NCI-H510A treated with DMSO at 0.1 percent for 48 hours (cell line): ENCODE measurements around the gene LEF1.
A peak's percentile ranks its signal among the peaks of the same experiment; 100 is the strongest.
"Not testable (repeated sequence)": the region's sequence is repeated elsewhere in the genome, so short reads cannot be mapped to it uniquely, and the experiment has no call there.

Source experiments
- DNase-seq: peaks from one replicate; lab custom pipeline; 2025; lab: John Stamatoyannopoulos, UW

Gene LEF1

GRCh38 chr4:108058685-108059440 lies 109.9 kb downstream of the LEF1 start:
- no peak for DNase-seq

GRCh38 chr4:108056418-108056817 lies 112.3 kb downstream of the LEF1 start:
- DNase-seq = no peak

- no peak for DNase-seq
Observed at GRCh38 chr4:108055787-108056186, 112.9 kb downstream of the LEF1 start.

- DNase-seq = no peak
Observed at GRCh38 chr4:108054025-108054638, 114.6 kb downstream of the LEF1 start.

GRCh38 chr4:108053251-108053711 lies 115.5 kb downstream of the LEF1 start:
- no peak for DNase-seq

- DNase-seq = no peak
Observed at GRCh38 chr4:108052558-108053120, 116.1 kb downstream of the LEF1 start.

- DNase-seq = no peak
Observed at GRCh38 chr4:108051343-108051742, 117.4 kb downstream of the LEF1 start.

- DNase-seq = not testable (repeated sequence)
Observed at GRCh38 chr4:108050166-108051111, 118.3 kb downstream of the LEF1 start.

- no peak for DNase-seq
Observed at GRCh38 chr4:108049406-108049805, 119.3 kb downstream of the LEF1 start.

GRCh38 chr4:108048997-108049396 lies 119.7 kb downstream of the LEF1 start:
- no peak for DNase-seq

GRCh38 chr4:108048157-108048556 lies 120.6 kb downstream of the LEF1 start:
- no peak for DNase-seq

GRCh38 chr4:108047199-108047598 lies 121.5 kb downstream of the LEF1 start:
- no peak for DNase-seq

GRCh38 chr4:108045687-108046024 lies 123.1 kb downstream of the LEF1 start:
- DNase-seq = no peak

- no peak for DNase-seq
Observed at GRCh38 chr4:108044951-108045686, 123.6 kb downstream of the LEF1 start.

- DNase-seq = peak; percentile 87
Observed at GRCh38 chr4:108043526-108043925, 125.2 kb downstream of the LEF1 start.

GRCh38 chr4:108042927-108043326 lies 125.8 kb downstream of the LEF1 start:
- no peak for DNase-seq

GRCh38 chr4:108037884-108038283 lies 130.8 kb downstream of the LEF1 start:
- DNase-seq = no peak

GRCh38 chr4:108036213-108036612 lies 132.5 kb downstream of the LEF1 start:
- no peak for DNase-seq

GRCh38 chr4:108035691-108036090 lies 133.0 kb downstream of the LEF1 start:
- no peak for DNase-seq

- DNase-seq = no peak
Observed at GRCh38 chr4:108034565-108034964, 134.2 kb downstream of the LEF1 start.

- no peak for DNase-seq
Observed at GRCh38 chr4:108033348-108033747, 135.4 kb downstream of the LEF1 start.
